ENCODE results near the gene VAMP5.
"Not testable (repeated sequence)": the region's sequence is repeated elsewhere in the genome, so short reads cannot be mapped to it uniquely, and the experiment has no call there.

Gene VAMP5

GRCh38 chr2:85584857-85585780 lies 888 bp downstream of the VAMP5 start:
- peak; percentile 48 for DNase-seq

- DNase-seq, result no peak
These were observed 1.5 kb downstream of the VAMP5 start for GRCh38 chr2:85585781-85586105.

- no peak for DNase-seq
These were observed 4.0 kb downstream of the VAMP5 start for GRCh38 chr2:85588236-85588635.

- no peak for DNase-seq
These were observed 4.4 kb downstream of the VAMP5 start for GRCh38 chr2:85588645-85589044.

GRCh38 chr2:85589181-85589580 lies 5.0 kb downstream of the VAMP5 start:
- no peak for DNase-seq

GRCh38 chr2:85589982-85590791 lies 6.0 kb downstream of the VAMP5 start:
- no peak for DNase-seq

- no peak for DNase-seq
These were observed 6.7 kb downstream of the VAMP5 start for GRCh38 chr2:85590950-85591349.

GRCh38 chr2:85591563-85591962 lies 7.3 kb downstream of the VAMP5 start:
- DNase-seq, result no peak

GRCh38 chr2:85592299-85592698 lies 8.1 kb downstream of the VAMP5 start:
- not testable (repeated sequence) for DNase-seq

GRCh38 chr2:85593023-85593422 lies 8.8 kb downstream of the VAMP5 start:
- no peak for DNase-seq

GRCh38 chr2:85594715-85595300 lies 10.6 kb downstream of the VAMP5 start:
- DNase-seq, result no peak

GRCh38 chr2:85595301-85596025 lies 11.2 kb downstream of the VAMP5 start, which contains the start of gene RNF181:
TSS of gene RNF181 (plus strand) at chr2:85595745. CDS start at chr2:85595764, 19 bp downstream.
- peak; percentile 84 for DNase-seq

- DNase-seq, result no peak
These were observed 11.7 kb downstream of the VAMP5 start for GRCh38 chr2:85596026-85596333.

GRCh38 chr2:85596486-85597143 lies 12.4 kb downstream of the VAMP5 start:
- no peak for DNase-seq

GRCh38 chr2:85597241-85597640 lies 13.0 kb downstream of the VAMP5 start:
- DNase-seq, result no peak

GRCh38 chr2:85598594-85599340 lies 14.5 kb downstream of the VAMP5 start:
- no peak for DNase-seq

- DNase-seq, result no peak
These were observed 15.4 kb downstream of the VAMP5 start for GRCh38 chr2:85599468-85600234.

- no peak for DNase-seq
These were observed 16.0 kb downstream of the VAMP5 start for GRCh38 chr2:85600235-85600575.

- DNase-seq, result no peak
These were observed 16.9 kb downstream of the VAMP5 start for GRCh38 chr2:85600951-85601770.

Measured in activated T-cell treated with anti-CD3 and anti-CD28 coated beads, Interleukin-2, amount 50 U/mL, for 1 hour (primary cell).